HEK293T (cell line): ENCODE measurements around the gene CYTH3.

Experiments
- CTCF ChIA-PET: fragments of 350-600 bp; formaldehyde crosslinking; extraction: SDS; loops from one replicate; lab custom pipeline; 2021; ENCODE audit warnings: antibody characterized with exemption, inconsistent platforms; lab: Yijun Ruan, JAX
- POLR2A ChIA-PET: fragments of 350-600 bp; formaldehyde crosslinking; extraction: SDS; loops from one replicate; lab custom pipeline; 2020; ENCODE audit warnings: antibody characterized with exemption, inconsistent platforms; lab: Yijun Ruan, JAX
- DNase-seq: peaks from one replicate; pipeline ENCODE4 v3.0.0; 2012; ENCODE audit warnings: mixed read lengths; ENCODE audit errors: extremely low spot score
- ARNT ChIP-seq: fragments of 450-650 bp; IDR thresholded peaks from 2 replicates; pipeline ENCODE4 v1.6.1; 2017; ENCODE audit warnings: mild to moderate bottlenecking
- BHLHE40 ChIP-seq: fragments of 450-650 bp; IDR thresholded peaks from 2 replicates; pipeline ENCODE4 v1.6.1; 2016; ENCODE audit warnings: mild to moderate bottlenecking, moderate library complexity, borderline replicate concordance
- CTBP1 ChIP-seq: fragments of 450-650 bp; IDR thresholded peaks from 2 replicates; pipeline ENCODE4 v1.6.1; 2016; ENCODE audit warnings: borderline replicate concordance
- ELF4 ChIP-seq: fragments of 450-650 bp; IDR thresholded peaks from 2 replicates; pipeline ENCODE4 v1.6.1; 2017; ENCODE audit warnings: antibody characterized with exemption
- FOXA1 ChIP-seq: fragments of 450-650 bp; IDR thresholded peaks from 2 replicates; pipeline ENCODE4 v1.6.1; 2016; ENCODE audit warnings: mild to moderate bottlenecking
- FOXK2 ChIP-seq: fragments of 450-650 bp; IDR thresholded peaks from 2 replicates; pipeline ENCODE4 v1.6.1; 2016; ENCODE audit warnings: mild to moderate bottlenecking
- FOXM1 ChIP-seq: fragments of 450-650 bp; IDR thresholded peaks from 2 replicates; pipeline ENCODE4 v1.6.1; 2017; ENCODE audit warnings: mild to moderate bottlenecking, borderline replicate concordance
- HDGF ChIP-seq: fragments of 450-650 bp; IDR thresholded peaks from 2 replicates; pipeline ENCODE4 v1.6.1; 2017; ENCODE audit warnings: antibody characterized with exemption, borderline replicate concordance
- L3MBTL2 ChIP-seq: fragments of 450-650 bp; conservative IDR thresholded peaks from 2 replicates; pipeline ENCODE4 v1.6.1; 2016; ENCODE audit warnings: mild to moderate bottlenecking
- LEF1 ChIP-seq: fragments of 450-650 bp; IDR thresholded peaks from 2 replicates; pipeline ENCODE4 v1.6.1; 2017; ENCODE audit warnings: mild to moderate bottlenecking, borderline replicate concordance
- NFRKB ChIP-seq: fragments of 450-650 bp; IDR thresholded peaks from 2 replicates; pipeline ENCODE4 v1.6.1; 2016; ENCODE audit warnings: mild to moderate bottlenecking, moderate library complexity
- SP1 ChIP-seq: fragments of 450-650 bp; IDR thresholded peaks from 2 replicates; pipeline ENCODE4 v1.6.1; 2017
- SUZ12 ChIP-seq: fragments of 450-650 bp; IDR thresholded peaks from 2 replicates; pipeline ENCODE4 v1.6.1; 2016; ENCODE audit warnings: mild to moderate bottlenecking
- TARDBP ChIP-seq: fragments of 450-650 bp; IDR thresholded peaks from 2 replicates; pipeline ENCODE4 v1.6.1; 2016
- ZNF384 ChIP-seq: fragments of 450-650 bp; IDR thresholded peaks from 2 replicates; pipeline ENCODE4 v1.6.1; 2016
- TF ChIP-seq, protein P1 (sequence below): fragments of 450-650 bp; IDR thresholded peaks from 2 replicates; pipeline ENCODE4 v1.6.1; 2016

The CYTH3 gene

DNA sequence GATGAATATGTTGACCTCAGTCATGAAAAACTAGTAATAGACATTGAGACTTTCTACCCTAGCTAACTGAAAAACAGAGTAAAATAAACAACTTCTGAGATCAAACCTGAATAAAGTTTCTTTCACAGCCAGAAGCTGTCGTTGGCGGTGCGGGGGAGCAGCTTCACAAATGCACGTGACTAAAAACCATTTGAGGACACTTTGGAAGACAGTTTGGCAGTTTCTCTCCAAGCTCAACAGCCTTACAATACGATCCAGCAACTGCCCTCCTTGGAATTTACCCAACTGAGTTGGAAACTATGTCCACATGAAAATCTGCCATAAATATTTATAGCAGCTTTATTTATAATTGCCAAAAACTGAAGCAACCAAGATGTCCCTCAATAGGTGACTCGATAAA is 63.1 kb downstream of the CYTH3 start:
- ChIA-PET POLR2A (no interaction called here), CTCF (no interaction called here)
- no peak for TF ChIP-seq ELF4
- TF ChIP-seq SP1, result no peak
- TF ChIP-seq, protein P1, sequence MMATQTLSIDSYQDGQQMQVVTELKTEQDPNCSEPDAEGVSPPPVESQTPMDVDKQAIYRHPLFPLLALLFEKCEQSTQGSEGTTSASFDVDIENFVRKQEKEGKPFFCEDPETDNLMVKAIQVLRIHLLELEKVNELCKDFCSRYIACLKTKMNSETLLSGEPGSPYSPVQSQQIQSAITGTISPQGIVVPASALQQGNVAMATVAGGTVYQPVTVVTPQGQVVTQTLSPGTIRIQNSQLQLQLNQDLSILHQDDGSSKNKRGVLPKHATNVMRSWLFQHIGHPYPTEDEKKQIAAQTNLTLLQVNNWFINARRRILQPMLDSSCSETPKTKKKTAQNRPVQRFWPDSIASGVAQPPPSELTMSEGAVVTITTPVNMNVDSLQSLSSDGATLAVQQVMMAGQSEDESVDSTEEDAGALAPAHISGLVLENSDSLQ, result no peak
- no peak for TF ChIP-seq FOXK2
- TF ChIP-seq NFRKB, result no peak
- TF ChIP-seq LEF1, result no peak
- no peak for TF ChIP-seq BHLHE40
- TF ChIP-seq ZNF384, result no peak
- TF ChIP-seq TARDBP, result no peak
- TF ChIP-seq ARNT, result no peak
- TF ChIP-seq SUZ12, result no peak
- no peak for TF ChIP-seq HDGF
- TF ChIP-seq FOXM1, result no peak
- TF ChIP-seq L3MBTL2, result no peak
- no peak for TF ChIP-seq CTBP1
- TF ChIP-seq FOXA1, result no peak
- DNase-seq, result no peak

DNA sequence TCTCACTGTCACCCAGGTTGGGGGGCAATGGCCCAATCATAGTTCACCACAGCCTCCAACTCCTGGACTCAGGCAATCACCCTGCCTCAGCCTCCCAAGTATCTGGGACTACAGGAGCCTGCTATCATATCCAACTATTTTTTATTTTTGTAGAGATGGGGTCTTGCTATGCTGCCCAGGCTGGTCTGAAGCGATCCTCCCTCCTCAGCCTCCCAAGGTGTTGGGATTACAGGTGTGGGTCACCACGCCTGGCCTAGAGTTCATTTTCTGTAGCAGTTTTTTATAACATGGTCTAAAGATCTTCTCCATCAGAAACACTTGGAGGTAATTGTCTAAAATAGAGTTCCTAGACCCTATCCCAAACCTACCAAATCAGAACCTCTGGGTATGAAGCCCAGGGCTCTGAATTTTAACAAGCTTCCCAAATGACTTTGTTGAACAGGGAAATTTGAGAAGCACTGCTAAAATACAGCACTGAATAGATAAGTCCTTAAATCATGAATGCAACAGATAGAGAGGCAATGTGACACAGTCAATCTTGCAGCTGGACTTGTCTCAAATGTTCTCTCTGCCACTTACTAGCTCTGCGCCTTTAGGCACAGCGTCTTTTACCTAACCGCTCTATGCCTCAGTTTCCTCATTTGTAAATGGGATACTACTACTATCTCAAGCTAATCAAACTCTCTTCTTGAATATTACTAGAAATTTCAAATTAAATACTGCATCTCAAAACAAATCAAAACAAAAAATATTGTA is 63.7 kb downstream of the CYTH3 start:
- DNase-seq, result no peak
- no peak for TF ChIP-seq TARDBP
- TF ChIP-seq HDGF, result no peak
- TF ChIP-seq, protein P1, result no peak
- no peak for TF ChIP-seq SUZ12
- no peak for TF ChIP-seq LEF1
- no peak for TF ChIP-seq L3MBTL2
- TF ChIP-seq ARNT, result no peak
- no peak for TF ChIP-seq CTBP1
- TF ChIP-seq NFRKB, result no peak
- no peak for TF ChIP-seq FOXA1
- TF ChIP-seq ZNF384, result no peak
- TF ChIP-seq BHLHE40, result no peak
- TF ChIP-seq SP1, result no peak
- TF ChIP-seq FOXK2, result no peak
- TF ChIP-seq FOXM1, result no peak
- no peak for TF ChIP-seq ELF4
- CTCF ChIA-PET, result no interaction called here
- POLR2A ChIA-PET, result no interaction called here

DNA sequence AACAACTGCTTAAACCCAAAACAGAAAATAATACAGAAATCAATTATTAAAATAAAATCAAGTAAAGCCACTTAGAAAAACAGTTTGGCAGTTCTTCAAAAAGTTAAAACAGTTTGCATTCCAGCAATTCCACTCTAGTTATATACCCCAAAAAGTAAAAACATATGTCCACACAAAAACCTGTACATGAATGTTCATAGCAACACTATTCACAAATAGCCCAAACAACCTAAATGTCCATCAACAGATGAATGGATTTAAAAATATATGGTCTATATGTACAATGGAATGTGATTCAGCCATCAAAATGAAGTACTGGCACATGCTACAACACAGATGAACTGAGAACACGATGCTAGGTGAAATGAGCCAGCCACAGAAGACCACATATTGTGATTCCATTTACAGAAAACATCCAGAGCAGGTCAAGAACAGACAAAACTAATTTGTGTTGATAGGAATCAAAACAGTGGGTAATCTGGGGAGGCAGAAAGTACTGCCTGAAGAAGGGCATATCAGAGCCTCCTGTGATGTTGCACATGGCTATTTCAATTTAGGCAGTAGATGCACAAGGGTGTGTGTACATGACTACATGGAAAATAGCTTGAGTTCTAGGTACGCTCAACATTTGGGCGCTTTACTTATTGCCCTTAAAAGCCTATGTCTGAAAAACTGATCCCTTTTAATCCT is 66.3 kb downstream of the CYTH3 start:
- ChIA-PET CTCF (no interaction called here), POLR2A (no interaction called here)
- no peak for TF ChIP-seq BHLHE40
- TF ChIP-seq HDGF, result no peak
- no peak for TF ChIP-seq LEF1
- no peak for TF ChIP-seq FOXM1
- no peak for TF ChIP-seq NFRKB
- TF ChIP-seq FOXK2, result no peak
- TF ChIP-seq ARNT, result no peak
- TF ChIP-seq ELF4, result no peak
- TF ChIP-seq, protein P1, result no peak
- no peak for TF ChIP-seq FOXA1
- TF ChIP-seq SUZ12, result no peak
- no peak for TF ChIP-seq TARDBP
- no peak for DNase-seq

DNA sequence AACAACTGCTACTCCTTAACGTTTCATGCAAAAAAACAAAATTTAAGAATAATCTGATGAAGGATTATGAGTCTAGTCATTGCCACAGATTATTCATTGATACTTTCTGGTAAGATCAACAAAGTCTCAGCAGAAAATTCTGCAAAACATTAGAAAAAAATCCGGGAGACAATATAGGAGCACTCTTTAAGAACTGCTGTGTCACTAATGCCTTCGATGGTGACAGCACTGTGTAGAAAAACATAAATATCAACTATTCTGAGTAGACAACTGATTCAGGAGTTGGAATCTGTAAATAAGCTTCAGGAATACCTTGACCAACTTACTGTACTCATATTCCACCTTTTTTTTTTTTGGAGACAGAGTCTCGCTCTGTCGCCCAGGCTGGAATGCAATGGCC is 69.0 kb downstream of the CYTH3 start:
- no peak for DNase-seq
- TF ChIP-seq SUZ12, result no peak
- TF ChIP-seq, protein P1, result no peak
- TF ChIP-seq FOXK2, result no peak
- no peak for TF ChIP-seq TARDBP
- no peak for TF ChIP-seq HDGF
- TF ChIP-seq FOXA1, result no peak
- CTCF ChIA-PET, result interaction anchor here (1.2 kb wide), 1 partner anchor 39 kb away, joined by 4 read pairs; no protein-coding TSS in a partner anchor
- POLR2A ChIA-PET, result no interaction called here

DNA sequence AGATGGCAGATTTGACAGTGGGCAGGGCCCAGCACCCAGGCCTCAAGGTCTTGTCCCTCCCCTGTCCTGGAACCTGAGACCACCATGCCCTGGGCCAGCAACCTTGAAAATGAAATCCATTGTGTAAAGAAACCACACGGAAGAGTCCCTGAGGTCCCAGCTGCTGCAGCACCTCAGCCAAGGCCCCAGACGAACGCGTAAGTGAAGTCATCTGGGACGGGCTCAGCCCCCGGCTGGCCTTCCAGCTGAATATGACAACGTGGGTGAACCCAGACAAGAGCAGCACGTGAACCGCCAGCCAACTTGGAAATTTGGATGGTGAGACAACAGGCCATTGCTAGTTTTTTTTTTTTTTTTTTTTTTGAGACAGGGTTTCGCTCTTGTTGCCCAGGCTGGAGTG is 70.3 kb downstream of the CYTH3 start:
- TF ChIP-seq ELF4 (no peak), FOXM1 (no peak), SUZ12 (no peak), SP1 (no peak), L3MBTL2 (no peak)
- no peak for DNase-seq
- ChIA-PET POLR2A (no interaction called here), CTCF (interaction anchor here (1.2 kb wide), 1 partner anchor 38 kb away, joined by 4 read pairs; no protein-coding TSS in a partner anchor)
